HepG2 (cell line): ENCODE measurements around the gene WDR54. TPM values are rescaled to one million over a fixed set of nuclear protein-coding genes. Genes with fewer than 3 reads are reported as not detected.

Experiments used
- ATF3 ChIP-seq: sonication (generic); formaldehyde crosslinking; IDR thresholded peaks from 2 replicates; pipeline ENCODE4 v1.4.0; 2020; ENCODE audit warnings: missing genetic modification reagents
- ATF7-NPFF ChIP-seq: sonication (generic); formaldehyde crosslinking; IDR thresholded peaks from 2 replicates; pipeline ENCODE4 v1.8.1; 2023; ENCODE audit warnings: mild to moderate bottlenecking, low read depth, missing genetic modification reagents, moderate library complexity
- DDIT3 ChIP-seq: sonication (generic); formaldehyde crosslinking; IDR thresholded peaks from 2 replicates; pipeline ENCODE4 v1.4.0; 2020; ENCODE audit warnings: mild to moderate bottlenecking, missing genetic modification reagents
- DR1 ChIP-seq: sonication (generic); formaldehyde crosslinking; IDR thresholded peaks from 2 replicates; pipeline ENCODE4 v1.8.0; 2021; ENCODE audit warnings: mild to moderate bottlenecking, missing genetic modification reagents, inconsistent platforms
- FOSL1 ChIP-seq: sonication (generic); formaldehyde crosslinking; IDR thresholded peaks from 2 replicates; pipeline ENCODE4 v1.9.0; 2021; ENCODE audit warnings: missing genetic modification reagents, borderline replicate concordance
- FOXJ3 ChIP-seq: sonication (generic); formaldehyde crosslinking; IDR thresholded peaks from 2 replicates; pipeline ENCODE4 v1.4.0; 2020; ENCODE audit warnings: missing genetic modification reagents, mild to moderate bottlenecking, borderline replicate concordance
- MED8 ChIP-seq: sonication (generic); formaldehyde crosslinking; IDR thresholded peaks from 2 replicates; pipeline ENCODE4 v1.8.1; 2023; ENCODE audit warnings: mild to moderate bottlenecking, missing genetic modification reagents; ENCODE audit not compliant: insufficient replicate concordance
- MEF2D ChIP-seq: sonication (generic); formaldehyde crosslinking; IDR thresholded peaks from 2 replicates; pipeline ENCODE4 v1.5.1; 2020; ENCODE audit warnings: mild to moderate bottlenecking, missing genetic modification reagents
- MXD3 ChIP-seq: IDR thresholded peaks from 2 replicates; pipeline ENCODE4 v1.6.1; 2016; ENCODE audit warnings: mild to moderate bottlenecking, missing biosample characterization, missing genetic modification reagents
- NFATC3 ChIP-seq: sonication (generic); formaldehyde crosslinking; IDR thresholded peaks from 2 replicates; pipeline ENCODE4 v1.5.1; 2020; ENCODE audit warnings: mild to moderate bottlenecking, missing genetic modification reagents
- NFYC ChIP-seq: IDR thresholded peaks from 2 replicates; pipeline ENCODE4 v1.6.1; 2016; ENCODE audit warnings: missing genetic modification reagents, missing compliant biosample characterization
- NPAS2 ChIP-seq: sonication (generic); formaldehyde crosslinking; IDR thresholded peaks from 2 replicates; pipeline ENCODE4 v1.8.0; 2022; ENCODE audit warnings: mild to moderate bottlenecking, missing genetic modification reagents, borderline replicate concordance
- PHF20 ChIP-seq: sonication (generic); formaldehyde crosslinking; IDR thresholded peaks from 2 replicates; pipeline ENCODE4 v1.5.0; 2020; ENCODE audit warnings: mild to moderate bottlenecking, missing genetic modification reagents
- SPEN ChIP-seq: sonication (generic); formaldehyde crosslinking; IDR thresholded peaks from 2 replicates; pipeline ENCODE4 v1.5.1; 2020; ENCODE audit warnings: low read depth, mild to moderate bottlenecking, missing genetic modification reagents
- TMF1 ChIP-seq: sonication (generic); formaldehyde crosslinking; IDR thresholded peaks from 2 replicates; pipeline ENCODE4 v1.8.1; 2022; ENCODE audit warnings: low read depth, missing genetic modification reagents
- TP53 ChIP-seq: sonication (generic); formaldehyde crosslinking; conservative IDR thresholded peaks from 2 replicates; pipeline ENCODE4 v1.4.0; 2020; ENCODE audit warnings: missing genetic modification reagents
- USF2 ChIP-seq, 2 experiments: sonication (generic) in 1 of 2; formaldehyde crosslinking in 1 of 2; IDR thresholded peaks; 2 replicates each; pipeline versions ENCODE4 v1.5.1 to v1.6.1; 2011 to 2020; ENCODE audit warnings: borderline replicate concordance in 1 of 2, low read depth in 1 of 2, low read length in 1 of 2, mild to moderate bottlenecking in 1 of 2, missing genetic modification reagents in 1 of 2, moderate library complexity in 1 of 2
- ZC3H4 ChIP-seq: sonication (generic); formaldehyde crosslinking; IDR thresholded peaks from 2 replicates; pipeline ENCODE4 v1.4.0; 2020; ENCODE audit warnings: missing genetic modification reagents, borderline replicate concordance
- ZNF121 ChIP-seq: sonication (generic); formaldehyde crosslinking; IDR thresholded peaks from 2 replicates; pipeline ENCODE4 v1.5.0; 2020; ENCODE audit warnings: mild to moderate bottlenecking, missing genetic modification reagents
- ZNF275 ChIP-seq: sonication (generic); formaldehyde crosslinking; IDR thresholded peaks from 2 replicates; pipeline ENCODE4 v1.8.0; 2022; ENCODE audit warnings: missing genetic modification reagents, mild to moderate bottlenecking, inconsistent platforms, borderline replicate concordance
- ZNF383 ChIP-seq: sonication (generic); formaldehyde crosslinking; IDR thresholded peaks from 2 replicates; pipeline ENCODE4 v1.4.0; 2020; ENCODE audit warnings: missing genetic modification reagents, mild to moderate bottlenecking, borderline replicate concordance
- ZNF7 ChIP-seq: IDR thresholded peaks from 2 replicates; pipeline ENCODE4 v1.6.1; 2016; ENCODE audit warnings: missing biosample characterization, missing genetic modification reagents
- ZNF749 ChIP-seq: sonication (generic); formaldehyde crosslinking; IDR thresholded peaks from 2 replicates; pipeline ENCODE4 v1.8.0; 2022; ENCODE audit warnings: mild to moderate bottlenecking, missing genetic modification reagents, moderate library complexity, borderline replicate concordance
- ZNF761 ChIP-seq: sonication (generic); formaldehyde crosslinking; conservative IDR thresholded peaks from 2 replicates; pipeline ENCODE4 v1.4.0; 2020; ENCODE audit warnings: mild to moderate bottlenecking, missing genetic modification reagents
- ZNF792 ChIP-seq: IDR thresholded peaks from 2 replicates; pipeline ENCODE4 v1.6.1; 2016
- polyA plus RNA-seq, 8 experiments: library from polyadenylated mRNA; depleted of rRNA in 3 of 8; stranded (reverse) in 7 of 8; unstranded in 1 of 8; fragments of >200 nt; fragmentation: Illumina TruSeq in 4 of 8; extraction: Trizol in 4 of 8; gene quantifications; 2 replicates each; pipeline versions ENCODE4 v1.2.1 to v1.2.3, GENCODE V29; 2011 to 2016; ENCODE audit warnings: low read depth in 4 of 8, missing spikeins in 1 of 8, mixed read lengths in 1 of 8; ENCODE audit not compliant: insufficient read depth in 1 of 8
- total RNA-seq, 5 experiments: library from RNA; depleted of rRNA; stranded (reverse); fragments of >200 nt; fragmentation: Illumina TruSeq; extraction: Trizol; gene quantifications; 2 replicates each; pipeline ENCODE4 v1.2.3, GENCODE V29; 2016; ENCODE audit warnings: low read depth in 1 of 5

The WDR54 gene
- total and polyA plus RNA-seq, 2 of the 13 experiments (the other 11 are each of a cell fraction or from before 2014, with no cell fraction given): 2.0 to 17.3 TPM

- TF ChIP-seq FOSL1 (CRISPR knock-in tag) (no peak), ATF7-NPFF (peak; percentile 84), SPEN (CRISPR knock-in tag) (peak; percentile 95), NFATC3 (CRISPR knock-in tag) (peak; percentile 94; the same call in 1 of the 2 replicates), ZNF275 (no peak; the same call in 1 of the 2 replicates), ZC3H4 (CRISPR knock-in tag) (no peak), ZNF121 (CRISPR knock-in tag) (peak; percentile 62; the same call in 1 of the 2 replicates), DR1 (CRISPR knock-in tag) (peak; percentile 62), NFYC (CRISPR knock-in tag) (peak; percentile 70), DDIT3 (CRISPR knock-in tag) (peak; percentile 85; the same call in 1 of the 2 replicates), PHF20 (CRISPR knock-in tag) (peak; percentile 95), ZNF792 (CRISPR knock-in tag) (peak; percentile 95; the same call in 1 of the 2 replicates), ZNF7 (CRISPR knock-in tag) (peak; percentile 82; the same call in 1 of the 2 replicates), ATF3 (CRISPR knock-in tag) (peak; percentile 65), ZNF749 (CRISPR knock-in tag) (no peak), MXD3 (CRISPR knock-in tag) (peak; percentile 68), ZNF761 (CRISPR knock-in tag) (0 out of 2 replicates have a peak, but pooled peaks have one; percentile 40), TMF1 (CRISPR knock-in tag) (peak; percentile 81; the same call in 1 of the 2 replicates), MEF2D (peak; percentile 92; the same call in 1 of the 2 replicates), NPAS2 (CRISPR knock-in tag) (no peak), USF2 (IDR thresholded peaks at IDR 0.05; ENCODE audit: low read depth, low read length) (no peak), USF2 (CRISPR knock-in tag; IDR thresholded peaks at IDR 0.05; ENCODE audit: borderline replicate concordance) (no peak), MED8 (CRISPR knock-in tag) (peak; percentile 57), FOXJ3 (peak; percentile 79; the same call in 1 of the 2 replicates), TP53 (CRISPR knock-in tag) (no peak), ZNF383 (no peak)
These were observed 33.4 kb downstream of the WDR54 start, which contains the start of gene INO80B (continued) for GRCh38 chr2:74454654-74455511.
